Calu3 (cell line): ENCODE results near the gene FRMD3. TPM values are rescaled to one million over a fixed set of nuclear protein-coding genes. Genes with fewer than 3 reads are reported as not detected.

ENCODE experiments used
- BruUV-seq: library from RNA; stranded (reverse); fragments of 400-500 nt; replicated peaks from 2 replicates; lab custom pipeline; 2021; lab: Mats Ljungman, UMichigan
- CTCF ChIA-PET: fragments of 300-600 bp; sonication (Branson Sonifier 250); formaldehyde crosslinking; loops from one replicate; lab custom pipeline; 2022; ENCODE audit warnings: antibody characterized with exemption; lab: Charles Lee
- DNase-seq: peaks from one replicate; pipeline ENCODE4 v3.0.0; 2022
- H3K27ac Mint-ChIP-seq: one replicate; pipeline ENCODE4 v1.8.0; 2022; ENCODE audit warnings: mixed read lengths; ENCODE audit not compliant: unreplicated experiment
- H3K27me3 Mint-ChIP-seq: one replicate; pipeline ENCODE4 v1.8.0; 2022; ENCODE audit warnings: mixed read lengths; ENCODE audit not compliant: unreplicated experiment
- H3K36me3 Mint-ChIP-seq: one replicate; pipeline ENCODE4 v1.8.0; 2022; ENCODE audit warnings: mild to moderate bottlenecking, moderate library complexity, mixed read lengths; ENCODE audit not compliant: insufficient read depth, unreplicated experiment
- H3K4me1 Mint-ChIP-seq: one replicate; pipeline ENCODE4 v1.8.0; 2022; ENCODE audit warnings: mild to moderate bottlenecking, low read depth, mixed read lengths; ENCODE audit not compliant: unreplicated experiment
- H3K4me3 Mint-ChIP-seq: one replicate; pipeline ENCODE4 v1.8.0; 2022; ENCODE audit warnings: mild to moderate bottlenecking, low read depth, moderate library complexity, mixed read lengths; ENCODE audit not compliant: unreplicated experiment
- H3K9me3 Mint-ChIP-seq: one replicate; pipeline ENCODE4 v1.8.0; 2022; ENCODE audit warnings: low read depth, mixed read lengths; ENCODE audit not compliant: unreplicated experiment
- intact Hi-C: fragments of 100-400 bp; cut with micrococcal nuclease; formaldehyde crosslinking; loops from one replicate; pipeline ENCODE4 v1.10.0; 2022; ENCODE audit not compliant: unreplicated experiment
- total RNA-seq: library from RNA; stranded (reverse); gene quantifications from 2 replicates; pipeline ENCODE4 v1.2.3, GENCODE V29; 2022
- TF ChIP-seq, protein P1 (sequence below): fragments of 200-600 bp; IDR thresholded peaks from one replicate; pipeline ENCODE4 v1.8.0; 2022; ENCODE audit warnings: antibody characterized with exemption; ENCODE audit not compliant: unreplicated experiment

Gene FRMD3
- total RNA-seq, 1 experiment from 2014 or later = 0.38 TPM

DNA sequence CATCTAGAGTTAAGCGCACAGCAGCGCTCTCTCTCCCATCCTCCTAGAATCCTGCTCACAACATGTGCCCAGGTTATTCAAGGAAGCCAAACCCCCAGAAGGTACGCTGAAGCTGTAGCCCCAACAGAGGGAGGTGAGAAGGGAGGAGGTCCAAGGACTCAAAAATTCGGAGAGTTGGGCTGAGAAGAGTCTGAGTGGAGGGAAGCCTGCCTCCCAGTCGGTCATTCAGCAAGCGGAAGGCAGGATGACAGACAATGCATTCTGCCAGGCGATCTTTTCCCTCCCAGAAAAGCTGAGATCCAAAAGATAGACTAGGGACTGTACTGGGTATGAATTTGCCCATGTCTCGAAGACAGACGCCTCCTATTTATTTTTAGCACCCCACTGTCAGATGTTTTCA is 189.2 kb downstream of the FRMD3 start:
- intact Hi-C loops = no loop called here
- no peak for DNase-seq
- TF ChIP-seq, protein P1, sequence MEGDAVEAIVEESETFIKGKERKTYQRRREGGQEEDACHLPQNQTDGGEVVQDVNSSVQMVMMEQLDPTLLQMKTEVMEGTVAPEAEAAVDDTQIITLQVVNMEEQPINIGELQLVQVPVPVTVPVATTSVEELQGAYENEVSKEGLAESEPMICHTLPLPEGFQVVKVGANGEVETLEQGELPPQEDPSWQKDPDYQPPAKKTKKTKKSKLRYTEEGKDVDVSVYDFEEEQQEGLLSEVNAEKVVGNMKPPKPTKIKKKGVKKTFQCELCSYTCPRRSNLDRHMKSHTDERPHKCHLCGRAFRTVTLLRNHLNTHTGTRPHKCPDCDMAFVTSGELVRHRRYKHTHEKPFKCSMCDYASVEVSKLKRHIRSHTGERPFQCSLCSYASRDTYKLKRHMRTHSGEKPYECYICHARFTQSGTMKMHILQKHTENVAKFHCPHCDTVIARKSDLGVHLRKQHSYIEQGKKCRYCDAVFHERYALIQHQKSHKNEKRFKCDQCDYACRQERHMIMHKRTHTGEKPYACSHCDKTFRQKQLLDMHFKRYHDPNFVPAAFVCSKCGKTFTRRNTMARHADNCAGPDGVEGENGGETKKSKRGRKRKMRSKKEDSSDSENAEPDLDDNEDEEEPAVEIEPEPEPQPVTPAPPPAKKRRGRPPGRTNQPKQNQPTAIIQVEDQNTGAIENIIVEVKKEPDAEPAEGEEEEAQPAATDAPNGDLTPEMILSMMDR = no peak
- Mint-ChIP-seq H3K4me3 (no peak overlapping the region), H3K27ac (no peak overlapping the region), H3K36me3 (no peaks in the 10 kb centered on the region), H3K4me1 (no peaks in the 10 kb centered on the region), H3K9me3 (no peaks in the 10 kb centered on the region), H3K27me3 (no peaks in the 10 kb centered on the region)
- BruUV-seq = no TSS peak
- CTCF ChIA-PET = no interaction called here

DNA sequence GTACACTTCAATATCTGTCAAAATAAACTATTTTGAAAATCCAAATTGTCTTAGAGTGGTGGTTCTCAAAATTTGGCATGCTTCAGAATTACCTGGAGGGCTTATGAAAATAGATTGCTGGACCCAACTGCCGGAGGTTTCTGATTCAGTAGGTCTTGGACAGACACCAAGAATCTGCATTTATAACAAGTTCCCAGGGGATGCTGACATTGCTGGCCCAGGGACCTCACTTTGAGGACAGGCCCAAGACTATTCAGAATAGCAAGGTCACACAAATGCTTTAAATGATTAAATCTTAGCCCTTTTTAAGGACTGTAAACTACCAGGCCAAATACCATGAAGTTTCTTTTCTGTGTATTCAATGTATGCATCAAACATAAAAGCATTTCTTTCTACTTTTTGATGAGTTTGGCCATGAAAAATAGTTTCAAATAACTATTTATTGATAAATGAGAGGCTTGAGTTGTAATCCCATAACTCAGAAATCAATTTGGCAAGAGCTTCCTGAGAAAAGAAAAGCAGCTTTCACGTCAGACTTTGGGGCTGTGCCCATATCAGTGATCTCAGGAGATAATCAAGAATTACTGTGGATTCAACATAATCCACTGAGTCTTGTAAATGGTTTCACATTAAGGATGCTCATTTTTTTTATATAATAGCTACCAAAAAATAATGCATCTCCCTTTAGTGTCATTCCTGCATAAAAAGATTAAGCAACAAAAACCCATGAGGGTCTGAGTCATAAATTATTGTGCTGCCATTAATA is 191.4 kb downstream of the FRMD3 start:
- Mint-ChIP-seq H3K27me3 (no peaks in the 10 kb centered on the region), H3K27ac (no peak overlapping the region), H3K4me3 (no peak overlapping the region), H3K4me1 (no peaks in the 10 kb centered on the region), H3K9me3 (no peaks in the 10 kb centered on the region), H3K36me3 (no peaks in the 10 kb centered on the region)
- intact Hi-C loops = no loop called here
- DNase-seq = no peak
- CTCF ChIA-PET = no interaction called here
- BruUV-seq = no TSS peak
- TF ChIP-seq, protein P1 = no peak

DNA sequence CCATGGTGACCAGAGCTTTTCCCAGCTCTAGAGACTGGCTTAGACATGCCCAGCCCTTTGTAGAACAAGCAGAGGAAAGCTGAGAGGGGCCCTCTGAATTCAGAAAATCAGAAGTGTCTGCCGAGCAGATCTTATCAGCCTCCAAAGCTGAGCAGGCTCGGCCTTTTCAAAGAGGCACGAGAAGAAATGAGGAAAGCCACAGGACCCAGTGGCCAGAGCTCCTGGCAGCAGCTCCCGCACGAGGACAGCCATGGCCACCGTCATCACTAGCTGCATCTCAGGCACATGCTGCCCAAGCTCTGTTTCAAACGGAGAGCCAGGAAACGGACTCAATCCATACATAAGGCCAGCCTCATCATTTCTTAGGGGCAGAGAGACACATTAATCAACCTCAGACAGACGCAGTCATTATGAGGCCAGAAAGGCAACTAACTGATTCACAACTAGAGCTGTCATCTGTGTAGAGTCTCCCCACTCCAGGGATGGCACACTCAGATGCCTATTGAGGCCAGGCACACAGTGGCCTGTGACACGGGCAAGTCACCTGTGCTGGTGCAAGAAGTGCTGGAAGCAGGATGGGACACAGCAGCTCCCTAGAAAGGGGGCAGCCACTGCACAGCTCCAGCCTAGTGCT is 194.7 kb downstream of the FRMD3 start:
- Mint-ChIP-seq H3K36me3 (no peaks in the 10 kb centered on the region), H3K4me3 (no peak overlapping the region), H3K4me1 (no peaks in the 10 kb centered on the region), H3K27ac (no peak overlapping the region), H3K9me3 (no peaks in the 10 kb centered on the region), H3K27me3 (no peaks in the 10 kb centered on the region)
- TF ChIP-seq, protein P1 = no peak
- intact Hi-C loops = no loop called here
- no TSS peak for BruUV-seq
- no peak for DNase-seq
- CTCF ChIA-PET = interaction anchor here (1.2 kb wide), 1 partner anchor 9 kb away, joined by 5 read pairs; no protein-coding TSS in a partner anchor

DNA sequence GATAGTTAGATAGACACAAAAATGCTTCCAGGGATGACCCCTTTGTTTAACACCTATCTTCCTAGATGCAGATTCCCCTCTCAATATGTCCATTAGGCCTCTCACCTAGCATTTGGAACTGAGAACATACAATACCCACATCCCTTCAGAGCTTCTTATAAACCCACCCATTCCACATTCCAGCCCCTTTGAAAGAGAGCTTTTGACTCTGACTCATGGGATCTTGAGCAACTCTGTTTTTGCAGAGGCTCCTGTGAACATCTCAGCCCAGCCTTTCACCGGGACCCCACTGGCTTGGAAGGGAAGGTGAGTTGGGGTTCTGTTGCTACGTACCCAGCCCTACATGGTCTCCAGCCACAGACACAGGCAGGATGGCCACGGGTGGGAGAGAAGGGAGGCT is 195.5 kb downstream of the FRMD3 start:
- no TSS peak for BruUV-seq
- Mint-ChIP-seq H3K4me3 (no peak overlapping the region), H3K4me1 (no peaks in the 10 kb centered on the region), H3K36me3 (no peaks in the 10 kb centered on the region), H3K9me3 (no peaks in the 10 kb centered on the region), H3K27me3 (no peaks in the 10 kb centered on the region), H3K27ac (no peak overlapping the region)
- intact Hi-C loops = no loop called here
- no peak for DNase-seq
- TF ChIP-seq, protein P1 = no peak
- CTCF ChIA-PET = interaction anchor here (1.2 kb wide), 1 partner anchor 8 kb away, joined by 5 read pairs; no protein-coding TSS in a partner anchor
